WI38 (cell line): Measurements from ENCODE around the gene UCHL5.

ENCODE experiments used
- H3K4me3 ChIP-seq: 2 replicates; pipeline ENCODE4 v1.5.1; 2011; ENCODE audit warnings: low read depth, mild to moderate bottlenecking, control low read depth, low read length
- CTCF ChIP-seq: IDR thresholded peaks from 2 replicates; pipeline ENCODE4 v1.5.1; 2012; ENCODE audit warnings: low read depth, mild to moderate bottlenecking, control low read depth, low read length

The UCHL5 gene

DNA sequence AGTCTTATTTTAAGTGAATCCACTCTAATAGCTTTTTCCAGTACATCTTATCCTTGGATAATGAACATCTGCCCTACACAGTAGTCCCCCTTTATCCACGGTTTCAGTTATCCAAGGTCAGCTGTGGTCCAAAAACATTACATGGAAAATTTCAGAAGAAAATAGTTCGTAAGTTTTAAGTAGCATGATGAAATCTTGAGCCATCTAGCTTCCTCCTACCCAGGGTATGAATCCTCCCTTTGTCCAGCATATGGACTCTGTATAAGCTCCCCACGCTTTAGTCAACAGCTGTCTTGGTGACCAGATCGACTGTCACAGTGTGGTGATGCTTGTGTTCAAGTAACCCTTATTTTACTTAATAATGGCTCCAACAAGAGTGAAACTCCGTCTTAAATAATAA, 43.5 kb upstream of the UCHL5 start:
- no peak for TF ChIP-seq CTCF
- H3K4me3 ChIP-seq = no peak overlapping the region

GRCh38 chr1:193094112-193094511, 35.0 kb upstream of the UCHL5 start:
- no peak for TF ChIP-seq CTCF
- no peak overlapping the region for H3K4me3 ChIP-seq

- no peak overlapping the region for H3K4me3 ChIP-seq
- no peak for TF ChIP-seq CTCF
Observed at GRCh38 chr1:193090865-193091264, 31.7 kb upstream of the UCHL5 start.

DNA sequence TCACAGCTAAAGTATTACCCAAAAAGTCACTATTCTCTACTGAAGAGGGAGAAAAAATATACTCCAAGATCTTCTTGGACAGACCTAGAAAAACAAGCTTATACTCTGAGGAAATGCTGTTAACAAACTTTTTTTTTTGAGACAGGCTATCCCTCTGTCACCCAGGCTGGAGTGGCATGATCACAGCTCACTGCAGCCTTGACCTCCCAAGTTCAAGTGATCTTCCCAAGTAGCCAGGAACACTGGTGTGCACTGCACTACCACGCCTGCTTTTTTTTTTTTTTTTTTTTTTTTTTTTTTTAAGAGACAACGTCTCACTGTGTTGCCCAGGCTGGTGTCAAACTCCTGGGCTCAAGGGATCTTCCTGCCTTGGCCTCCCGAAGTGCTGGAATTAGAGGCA, 28.7 kb upstream of the UCHL5 start:
- TF ChIP-seq CTCF = no peak
- no peak overlapping the region for H3K4me3 ChIP-seq

DNA sequence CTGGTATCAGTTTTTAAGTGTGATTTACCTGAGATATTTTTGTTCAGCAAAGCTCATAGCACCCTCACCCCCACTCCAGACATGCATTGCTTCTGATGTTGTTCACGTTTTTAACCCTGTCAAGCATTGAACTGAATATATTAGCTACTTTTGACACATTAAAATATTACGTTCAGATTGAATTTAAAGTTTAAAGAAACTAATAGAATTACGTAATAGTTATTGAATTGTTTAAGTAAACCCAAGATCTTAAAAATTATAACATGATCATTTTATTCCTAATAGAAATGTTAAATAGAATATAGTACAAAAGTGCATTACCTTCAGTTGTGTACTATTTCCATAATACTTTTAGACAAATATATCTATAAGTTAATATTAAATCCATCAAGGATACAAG, 27.2 kb upstream of the UCHL5 start:
- H3K4me3 ChIP-seq = no peak overlapping the region
- no peak for TF ChIP-seq CTCF

DNA sequence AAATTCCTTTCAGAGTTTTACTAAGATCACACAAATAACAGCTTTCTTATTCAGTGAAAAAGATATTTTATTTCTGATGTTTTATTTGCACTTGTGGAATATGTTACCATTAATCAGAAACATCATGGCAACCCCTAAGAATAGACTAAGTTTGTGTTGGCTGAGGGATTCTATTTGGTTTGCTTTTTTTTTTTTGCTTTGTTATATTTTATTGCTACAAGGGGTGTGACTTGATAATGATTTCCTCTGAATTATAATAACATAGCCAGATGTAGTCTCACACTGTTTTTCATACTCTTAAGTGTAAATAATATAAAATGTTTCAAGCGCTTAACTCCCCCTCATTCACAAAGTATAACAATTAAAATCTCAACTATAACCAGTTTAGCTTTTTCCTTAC, 26.1 kb upstream of the UCHL5 start:
- H3K4me3 ChIP-seq = no peak overlapping the region
- no peak for TF ChIP-seq CTCF

DNA sequence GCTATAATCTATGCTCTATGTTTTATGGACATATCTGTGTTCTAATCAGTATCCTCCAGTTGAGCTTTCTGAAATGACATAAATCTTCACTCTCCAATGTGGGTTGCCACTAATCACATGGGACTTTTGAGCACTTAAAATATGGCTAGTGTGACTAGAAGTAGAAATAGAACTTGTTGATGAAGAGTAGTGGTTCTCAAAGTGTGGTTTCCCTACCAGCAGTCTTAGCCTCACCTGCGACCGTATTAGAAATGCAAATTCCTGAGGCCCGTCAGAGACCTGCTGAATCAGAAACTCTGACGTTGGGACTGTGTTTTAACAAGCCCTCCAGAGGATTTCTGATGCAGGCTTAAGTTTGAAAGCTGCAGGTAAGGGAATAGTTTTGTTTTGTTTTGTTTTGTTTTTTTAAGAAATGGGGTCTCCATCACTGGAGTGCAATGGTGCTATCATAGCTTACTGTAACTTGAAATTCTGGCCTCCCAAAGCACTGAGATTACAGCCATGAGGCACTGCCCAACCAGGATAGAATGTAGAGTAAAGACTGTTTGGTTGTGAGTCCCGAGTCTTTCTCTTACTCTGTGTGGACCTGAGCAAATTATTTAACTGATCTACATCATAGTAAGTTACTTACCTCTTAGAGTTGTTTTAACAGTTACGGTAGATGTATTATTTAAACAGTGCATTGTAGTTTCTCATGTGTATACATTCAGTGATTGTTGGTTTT, 24.4 kb upstream of the UCHL5 start:
- no peak overlapping the region for H3K4me3 ChIP-seq
- no peak for TF ChIP-seq CTCF
